ENCODE results near the gene OR10D3.

GRCh38 chr11:124176925-124177715 lies 6.0 kb upstream of the OR10D3 start:
- no peak for TF ChIP-seq EZH2 (IDR thresholded peaks at IDR 0.05; ENCODE audit: insufficient read depth, poor library complexity, severe bottlenecking)
- TF ChIP-seq EZH2phosphoT487 (IDR thresholded peaks at IDR 0.05; ENCODE audit: insufficient read depth, low read depth): no peak
